GM12878 (cell line): Measurements from ENCODE around the gene PTPRD. TPM values are rescaled to one million over a fixed set of nuclear protein-coding genes. Genes with fewer than 3 reads are reported as not detected.

Experiments
- ATAC-seq: fragments of 200-7000 bp; cut with Tn5 transposase; 3 replicates; pipeline ENCODE4 v1.9.1; 2020; ENCODE audit warnings: mild to moderate bottlenecking, moderate library complexity
- BruUV-seq: library from RNA; stranded (reverse); fragments of 400-500 nt; replicated peaks from 2 replicates; lab custom pipeline; 2021; lab: Mats Ljungman, UMichigan
- CTCF ChIA-PET: fragments of 300-600 bp; sonication (Branson Sonifier 250); formaldehyde crosslinking; extraction: SDS; loops from one replicate; lab custom pipeline; 2021; ENCODE audit warnings: inconsistent platforms; lab: Yijun Ruan, JAX
- POLR2A ChIA-PET: fragments of 350-600 bp; formaldehyde crosslinking; extraction: SDS; loops from one replicate; lab custom pipeline; 2021; ENCODE audit warnings: inconsistent platforms; lab: Charles Lee
- RAD21 ChIA-PET: fragments of 300-600 bp; sonication (Branson Sonifier 250); formaldehyde crosslinking; loops from one replicate; lab custom pipeline; 2023; ENCODE audit warnings: antibody characterized with exemption; ENCODE audit not compliant: unreplicated experiment; lab: Charles Lee
- SMC1A ChIA-PET: fragments of 300-600 bp; sonication (Branson Sonifier 250); formaldehyde crosslinking; loops from one replicate; lab custom pipeline; 2023; ENCODE audit not compliant: unreplicated experiment, uncharacterized antibody; lab: Charles Lee
- DNase-seq: peaks from one replicate; pipeline ENCODE4 v3.0.0-alpha.2; 2011; ENCODE audit warnings: low read depth, low spot score
- FAIRE-seq: peaks from 3 replicates; lab custom pipeline; 2011; peaks lifted over from hg19 to GRCh38; lab: Jason Lieb, UNC
- H2AFZ ChIP-seq: 2 replicates; pipeline ENCODE4 v1.6.0; 2011; ENCODE audit warnings: low read depth, low read length, control low read depth; ENCODE audit not compliant: control insufficient read depth
- H3K27ac ChIP-seq: 2 replicates; pipeline ENCODE4 v1.5.1; 2011; ENCODE audit warnings: control low read depth; ENCODE audit not compliant: control insufficient read depth, insufficient read depth
- H3K27me3 ChIP-seq, 2 experiments: replicated peaks in 1 of 2; 2 replicates each; pipeline versions ENCODE4 v1.6.0 to v1.6.1; 2011; ENCODE audit warnings: low read length in 1 of 2; ENCODE audit not compliant: control insufficient read depth in 2 of 2, insufficient read depth in 2 of 2
- H3K36me3 ChIP-seq, 2 experiments: 2 replicates each; pipeline ENCODE4 v1.5.1; 2011; ENCODE audit warnings: low read length in 1 of 2; ENCODE audit not compliant: control insufficient read depth in 2 of 2, insufficient read depth in 2 of 2
- H3K4me1 ChIP-seq: 2 replicates; pipeline ENCODE4 v1.6.1; 2011; ENCODE audit warnings: mild to moderate bottlenecking, low read length, moderate library complexity, mixed read lengths; ENCODE audit not compliant: control insufficient read depth, insufficient read depth
- H3K4me2 ChIP-seq: 2 replicates; pipeline ENCODE4 v1.6.0; 2011; ENCODE audit warnings: control low read depth; ENCODE audit not compliant: control insufficient read depth, insufficient read depth
- H3K4me3 ChIP-seq: fragments of 200-600 bp; sonication (generic); 2 replicates; pipeline ENCODE4 v1.5.1; 2016
- H3K79me2 ChIP-seq: 2 replicates; pipeline ENCODE4 v1.6.0; 2011; ENCODE audit warnings: low read length; ENCODE audit not compliant: control insufficient read depth, insufficient read depth
- H3K9ac ChIP-seq: 2 replicates; pipeline ENCODE4 v1.8.0; 2011; ENCODE audit warnings: low read length, control low read depth, mixed read lengths; ENCODE audit not compliant: control insufficient read depth, insufficient read depth
- H3K9me3 ChIP-seq: replicated peaks from 3 replicates; pipeline ENCODE4 v1.5.1; 2011; ENCODE audit warnings: mild to moderate bottlenecking, low read length; ENCODE audit not compliant: control insufficient read depth, insufficient read depth
- H4K20me1 ChIP-seq: 2 replicates; pipeline ENCODE4 v1.6.0; 2011; ENCODE audit not compliant: control insufficient read depth, insufficient read depth
- ELK1 ChIP-seq: IDR thresholded peaks from 2 replicates; pipeline ENCODE4 v1.6.1; 2012; ENCODE audit warnings: low read depth, low read length, improper control_type of control experiment
- HSF1 ChIP-seq: fragments of 150-350 bp; IDR thresholded peaks from 2 replicates; pipeline ENCODE4 v1.6.1; 2014; ENCODE audit warnings: mild to moderate bottlenecking, low read depth, low read length
- MLLT1 ChIP-seq: fragments of 450-650 bp; IDR thresholded peaks from 2 replicates; pipeline ENCODE4 v1.6.1; 2016; ENCODE audit warnings: mild to moderate bottlenecking
- ZNF217 ChIP-seq: fragments of 450-650 bp; IDR thresholded peaks from 2 replicates; pipeline ENCODE4 v1.6.1; 2017; ENCODE audit warnings: antibody characterized with exemption, mild to moderate bottlenecking
- WGBS: methylation state at CpG from one replicate; pipeline ENCODE4 v1.1.6; 2016; ENCODE audit warnings: low lambda C conversion rate; ENCODE audit not compliant: insufficient replicate concordance, insufficient coverage; ENCODE audit errors: missing lambda C conversion rate; 5-methylcytosine and 5-hydroxymethylcytosine counted together
- in situ Hi-C: fragments of 300-500 bp; cut with MboI; formaldehyde crosslinking; loops from 9 replicates; pipeline ENCODE4 v1.14.3; 2018; ENCODE audit warnings: mixed read lengths
- intact Hi-C: fragments of 100-400 bp; cut with micrococcal nuclease; formaldehyde crosslinking; loops from one replicate; pipeline ENCODE4 v1.14.2; 2022; ENCODE audit not compliant: unreplicated experiment
- polyA plus RNA-seq, 11 experiments: library from polyadenylated mRNA; depleted of rRNA in 4 of 11; unstranded in 6 of 11; stranded (reverse) in 5 of 11; fragments of >200 nt; fragmentation: Nextera tagmentation in 4 of 11; fragmentation: Illumina TruSeq in 1 of 11; extraction: Ambion mirVana in 4 of 11; extraction: Trizol in 1 of 11; gene quantifications; 1 replicate in 1 of 11; 2 replicates in 10 of 11; pipeline versions ENCODE4 v1.2.1 to v1.2.3, GENCODE V29; 2011 to 2016; ENCODE audit warnings: inconsistent platforms in 2 of 11, missing spikeins in 2 of 11, low read depth in 1 of 11
- total RNA-seq, 4 experiments: library from RNA; depleted of rRNA in 3 of 4; stranded (reverse); fragments of >200 nt in 3 of 4; fragmentation: Illumina TruSeq in 1 of 4; extraction: Trizol in 1 of 4; gene quantifications; 2 replicates each; pipeline versions ENCODE4 v1.2.1 to v1.2.3, GENCODE V29; 2013 to 2021

PTPRD gene
- total and polyA plus RNA-seq, 10 of the 15 experiments (the other 5 are each of a cell fraction or from before 2014, with no cell fraction given), result under 0.01 to 0.05 (median 0.01) TPM; not detected in 7

- FAIRE-seq, result no peak
- intact Hi-C loops (no loop called here), in situ Hi-C loops (no loop called here)
- SMC1A ChIA-PET, result no interaction called here
- no TSS peak for BruUV-seq
- RAD21 ChIA-PET, result no interaction called here
- no peak overlapping the region for H3K27ac ChIP-seq
- no peak for ATAC-seq
- POLR2A ChIA-PET, result no interaction called here
- no peak overlapping the region for H3K4me3 ChIP-seq
- DNase-seq, result no peak
- no peaks in the 10 kb centered on the region for H4K20me1 ChIP-seq
- CTCF ChIA-PET, result no interaction called here
- 3% methylated on average over 3 of the region's 3 CpGs for WGBS
- no peak overlapping the region for H3K4me2 ChIP-seq
- H3K79me2 ChIP-seq, result no peaks in the 10 kb centered on the region
- no peaks in the 10 kb centered on the region for H3K9me3 ChIP-seq
- no peaks in the 10 kb centered on the region for H3K27me3 ChIP-seq
- no peak overlapping the region for H3K9ac ChIP-seq
- TF ChIP-seq HSF1 (no peak), MLLT1 (no peak), ELK1 (no peak), ZNF217 (no peak)
- no peaks in the 10 kb centered on the region for H3K36me3 ChIP-seq
- no peaks in the 10 kb centered on the region for H3K4me1 ChIP-seq
- H2AFZ ChIP-seq, result no peak overlapping the region
These were observed 18.3 kb downstream of the PTPRD start for GRCh38 chr9:10594482-10594881.
